NT2/D1 (cell line): ENCODE data around the gene MYH2.

Source experiments
- SUZ12 ChIP-seq: IDR thresholded peaks from 2 replicates; pipeline ENCODE4 v1.6.1; 2011; ENCODE audit not compliant: insufficient read length, insufficient read depth; ENCODE audit errors: extremely low read depth
- YY1 ChIP-seq: IDR thresholded peaks from 2 replicates; pipeline ENCODE4 v1.6.1; 2011; ENCODE audit not compliant: insufficient read length, insufficient read depth
- ZNF274 ChIP-seq: IDR thresholded peaks from 2 replicates; pipeline ENCODE4 v1.6.1; 2011; ENCODE audit warnings: mild to moderate bottlenecking, low read depth, low read length

DNA sequence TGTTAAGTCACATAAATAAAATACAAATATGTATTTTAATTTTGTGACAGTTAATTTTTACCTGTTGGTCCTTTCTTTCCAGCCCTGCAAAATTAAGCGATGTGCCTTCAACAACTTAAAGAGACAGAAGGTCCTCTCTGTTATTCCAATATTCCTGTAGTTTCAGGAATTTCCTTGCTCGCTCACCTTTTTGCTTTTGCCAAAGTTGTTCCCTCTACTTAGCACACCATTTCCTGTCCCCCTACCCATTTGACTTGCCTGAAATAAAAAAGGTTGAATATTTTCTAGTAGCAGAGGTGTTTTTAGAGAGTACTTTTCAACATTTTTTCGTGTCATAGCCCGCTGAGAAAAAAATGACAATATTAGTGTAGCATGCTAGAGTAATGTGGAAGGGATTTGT, 556 bp upstream of the MYH2 start:
- no peak for TF ChIP-seq YY1
- TF ChIP-seq ZNF274: no peak
- no peak for TF ChIP-seq SUZ12
